Hematopoietic multipotent progenitor cell (in vitro differentiated cells): Measurements from ENCODE around the gene ISG20L2. TPM values are rescaled to one million over a fixed set of nuclear protein-coding genes. Genes with fewer than 3 reads are reported as not detected.

Source experiments
- DNase-seq, 3 donors: peaks; one replicate each; pipeline ENCODE4 v3.0.0-alpha.2; 2011 to 2015; ENCODE audit warnings: low read depth in 2 of 3, low spot score in 2 of 3
- total RNA-seq: library from RNA; depleted of rRNA; stranded (reverse); fragments of >200 nt; gene quantifications from one replicate; pipeline ENCODE4 v1.2.3, GENCODE V29; 2012

ISG20L2 gene
- total RNA-seq, 1 donor, result 19.7 TPM

DNA sequence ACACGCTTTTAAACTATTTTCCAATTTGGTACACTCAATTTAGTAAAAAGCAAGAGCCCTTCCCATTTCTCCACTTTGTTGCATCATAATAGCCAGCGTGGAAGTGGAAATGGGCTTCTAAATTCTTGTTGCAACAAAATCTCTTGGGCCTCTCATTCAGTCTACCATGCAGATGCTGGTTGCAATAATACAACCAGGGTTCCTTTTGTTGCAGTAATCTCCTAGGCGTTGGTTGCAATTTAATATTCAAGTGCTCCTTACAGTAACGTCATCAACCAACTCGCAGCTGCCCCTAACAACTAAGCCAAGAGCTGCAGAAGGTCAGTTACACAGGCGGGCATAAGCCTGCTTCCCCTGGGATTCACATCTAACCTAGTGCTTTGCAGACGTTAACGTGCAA, 25.7 kb upstream of the ISG20L2 start:
- DNase-seq, result no peak

GRCh38 chr1:156752843-156753482, 24.4 kb upstream of the ISG20L2 start:
- DNase-seq, result peak in 1 of 3 donors; percentile 35

DNA sequence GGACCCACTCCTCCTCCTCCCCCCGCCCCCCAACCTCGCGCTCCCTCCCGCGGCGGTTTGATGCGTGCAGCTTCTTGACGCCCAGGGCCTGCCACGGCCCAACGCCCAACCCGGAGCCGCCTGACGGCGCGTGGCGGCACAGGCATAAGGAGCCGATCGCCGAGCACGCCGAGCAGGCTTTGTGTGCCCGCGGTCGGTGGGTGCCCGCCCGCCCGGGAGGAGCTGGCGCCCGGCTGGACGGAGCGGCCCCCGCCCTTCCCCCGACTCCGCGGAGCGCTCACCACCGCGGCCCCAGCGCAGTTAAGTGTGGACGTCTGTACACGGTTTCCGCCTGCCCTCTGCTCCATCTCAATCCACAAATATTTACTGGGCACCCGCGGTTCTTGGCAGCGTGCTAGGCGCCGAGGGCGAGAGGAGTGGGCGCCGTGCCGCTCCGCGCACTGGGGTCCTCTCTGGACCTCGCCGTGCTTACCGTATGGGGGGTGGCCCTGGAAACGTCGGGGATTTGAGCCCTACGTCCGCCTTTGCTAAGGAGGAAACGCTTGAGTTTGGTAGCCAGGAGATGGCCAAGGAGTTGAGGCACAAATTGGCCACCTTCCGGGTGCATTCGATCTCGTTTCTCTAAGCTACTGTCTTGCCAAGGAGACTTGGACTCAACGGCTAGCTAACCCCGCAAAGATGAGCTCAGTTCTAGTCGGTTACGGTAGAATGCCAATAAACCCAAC, 23.4 kb upstream of the ISG20L2 start:
- DNase-seq, result peak; percentile 84 to 98 (median 97)

- no peak for DNase-seq
Observed at GRCh38 chr1:156751451-156751756, 22.8 kb upstream of the ISG20L2 start, which contains the start of gene HDGF. Gene HDGF, minus strand, starts transcription at chr1:156751675. Its CDS starts 246 bp downstream, at chr1:156751429.

GRCh38 chr1:156750711-156751450, 22.3 kb upstream of the ISG20L2 start:
- peak in 1 of 3 donors; percentile 54 for DNase-seq

- DNase-seq, result no peak
Observed at GRCh38 chr1:156750191-156750672, 21.7 kb upstream of the ISG20L2 start.

DNA sequence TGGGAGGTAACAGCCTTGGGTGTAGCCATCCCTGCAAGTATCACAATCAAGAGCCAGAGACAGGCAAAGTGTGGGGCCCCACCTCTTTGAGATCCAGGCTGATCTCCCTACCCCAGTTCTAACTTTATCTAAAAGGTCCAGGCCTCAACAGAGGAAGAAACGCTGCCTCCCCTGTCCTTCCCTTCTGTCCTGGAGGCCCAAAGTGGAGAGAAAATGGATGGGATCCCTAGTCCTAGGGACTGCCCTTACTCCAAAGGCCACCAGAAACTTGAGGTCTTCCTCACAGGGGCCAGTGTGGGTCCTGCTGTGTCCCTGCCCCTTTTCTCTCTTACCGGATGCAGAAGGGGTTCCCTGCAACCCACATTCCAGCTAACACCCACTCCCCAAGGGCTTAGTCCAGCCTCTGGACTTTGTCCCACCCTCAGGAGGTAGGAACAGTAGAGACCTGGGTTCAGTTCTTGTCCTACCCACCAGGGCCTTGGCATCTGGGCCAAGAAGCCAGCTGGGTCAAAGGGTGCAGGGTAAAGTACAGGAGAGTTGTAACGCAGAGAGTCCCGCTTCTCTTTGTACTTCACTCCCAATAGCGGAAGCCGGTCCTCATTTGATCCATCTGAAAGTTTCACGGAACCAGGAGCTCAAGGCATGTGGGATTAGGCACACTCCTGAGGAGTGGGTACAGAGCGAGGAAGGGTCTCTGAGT, 21.0 kb upstream of the ISG20L2 start:
- DNase-seq, result no peak

DNA sequence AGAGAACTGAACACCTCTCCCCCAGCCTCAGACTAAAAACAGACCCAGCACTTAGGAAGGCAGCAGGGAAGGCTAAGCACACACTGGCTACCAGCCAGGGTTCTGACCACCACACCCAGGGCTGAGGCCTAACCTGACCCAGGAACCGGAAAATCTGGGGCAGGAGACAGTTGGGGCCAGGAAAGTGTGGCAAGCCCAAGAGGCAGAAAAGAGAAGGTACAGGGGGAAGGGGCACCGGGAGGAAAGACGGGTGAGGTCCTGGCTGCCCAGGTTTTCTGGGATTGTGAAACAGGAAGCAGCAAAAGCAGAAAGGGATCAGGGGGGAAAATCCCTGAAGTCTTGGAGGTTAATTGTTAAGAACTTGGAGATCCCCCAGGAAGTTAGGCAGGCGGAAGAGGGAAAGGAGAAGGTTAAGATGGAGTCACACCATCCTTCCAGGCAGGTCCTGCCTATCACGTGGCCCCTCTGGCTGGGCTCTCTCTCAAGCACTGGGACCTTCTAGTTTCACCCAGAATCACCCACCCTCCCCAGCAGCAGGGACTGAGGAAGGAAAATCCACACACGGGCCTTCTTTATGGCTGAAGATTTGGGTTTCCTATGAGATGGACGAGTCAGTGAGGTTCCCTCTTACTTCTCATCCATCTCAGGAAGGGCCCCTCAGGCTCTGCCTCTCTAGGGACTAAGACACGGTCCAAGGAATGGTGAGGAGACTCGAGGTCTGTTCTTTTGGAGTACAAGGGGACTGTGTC, 20.3 kb upstream of the ISG20L2 start:
- DNase-seq, result no peak

- no peak for DNase-seq
Observed at GRCh38 chr1:156747742-156748669, 19.4 kb upstream of the ISG20L2 start.

- DNase-seq, result peak in 2 of 3 donors; percentile 78 to 80
Observed at GRCh38 chr1:156746728-156747631, 18.4 kb upstream of the ISG20L2 start.

DNA sequence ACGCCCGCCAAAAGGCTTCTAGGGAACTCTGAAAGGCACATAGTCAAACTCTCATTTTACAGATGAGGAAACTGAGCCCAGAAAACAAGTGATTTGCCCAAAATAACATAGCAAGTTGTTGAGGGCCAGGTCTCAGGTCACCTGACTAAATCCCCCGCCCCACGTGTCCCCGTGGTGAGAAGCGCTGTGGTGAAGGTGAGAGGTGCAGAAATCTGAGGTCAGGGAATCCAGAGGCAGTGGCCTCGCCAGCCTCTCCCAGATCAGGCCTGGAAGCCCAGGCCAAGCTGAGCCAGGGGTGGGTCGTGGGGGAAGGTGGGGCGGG, 17.8 kb upstream of the ISG20L2 start:
- DNase-seq, result no peak

DNA sequence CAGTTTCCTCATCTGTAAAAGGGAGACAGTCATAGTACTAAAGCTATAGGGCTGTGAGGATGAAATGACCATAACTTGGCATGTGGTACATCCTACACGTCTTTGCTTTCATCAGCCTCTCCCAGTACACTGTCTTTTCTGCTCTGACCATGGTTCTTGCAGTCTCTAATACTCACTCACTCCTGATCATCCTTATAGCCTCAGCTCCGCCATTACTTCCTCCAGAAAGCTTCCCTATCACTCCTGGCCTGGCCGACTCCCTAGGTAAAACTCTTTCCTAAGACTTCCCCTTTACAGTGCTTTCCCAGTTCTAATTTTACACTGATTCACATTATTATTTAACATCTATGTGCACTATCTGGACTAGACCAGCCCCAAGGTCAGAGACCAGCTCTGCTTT, 17.3 kb upstream of the ISG20L2 start:
- no peak for DNase-seq

- DNase-seq, result no peak
Observed at GRCh38 chr1:156744786-156745419, 16.3 kb upstream of the ISG20L2 start.

GRCh38 chr1:156744344-156744743, 15.8 kb upstream of the ISG20L2 start:
- DNase-seq, result no peak

DNA sequence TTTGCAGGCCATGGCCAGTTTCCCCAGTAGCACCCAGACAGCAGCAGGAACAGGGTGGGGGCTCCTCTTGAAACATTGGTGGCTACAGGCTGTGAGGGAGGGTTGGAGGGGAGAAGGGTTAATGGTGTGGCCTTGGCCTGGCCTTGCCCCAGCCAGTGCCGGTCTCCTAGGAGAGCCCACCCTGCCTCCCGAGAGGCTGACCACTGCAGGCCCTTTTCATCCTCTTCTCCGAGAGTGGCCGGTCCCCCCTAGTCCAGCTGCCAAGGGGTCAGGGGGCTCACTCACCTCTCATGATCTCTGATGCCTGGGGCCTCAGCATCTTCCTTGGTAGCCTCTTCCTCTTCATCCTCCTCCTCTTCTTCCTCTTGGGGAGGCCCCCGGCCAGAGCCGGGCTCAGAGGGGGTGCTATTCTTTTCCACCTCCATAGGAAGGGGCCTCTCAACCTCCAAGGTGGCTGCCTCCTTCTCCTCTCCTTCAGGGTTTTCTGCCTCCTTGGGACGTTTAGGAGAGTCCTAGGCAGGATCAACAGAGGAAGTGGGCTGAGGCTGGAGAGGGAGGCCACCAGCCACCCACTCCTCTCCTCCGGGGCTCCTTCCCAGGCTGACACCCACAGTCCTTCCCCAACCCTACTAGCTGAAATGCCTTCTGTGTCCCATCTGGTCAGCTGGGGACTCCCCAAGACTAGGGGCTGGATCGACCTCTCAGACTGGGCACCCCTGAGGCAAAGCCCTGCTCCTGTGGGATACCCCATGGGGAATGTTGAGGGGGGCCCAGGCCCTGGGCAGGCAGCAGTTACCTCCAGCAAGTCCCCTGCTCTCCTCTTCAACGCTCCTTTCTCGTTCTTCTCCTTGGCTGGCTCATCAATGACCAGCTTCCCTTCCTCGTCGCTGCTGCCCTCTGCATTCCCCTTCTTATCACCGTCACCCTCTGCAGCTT, 15.1 kb upstream of the ISG20L2 start:
- DNase-seq, result no peak

- DNase-seq, result no peak
Observed at GRCh38 chr1:156742801-156743200, 14.2 kb upstream of the ISG20L2 start.

DNA sequence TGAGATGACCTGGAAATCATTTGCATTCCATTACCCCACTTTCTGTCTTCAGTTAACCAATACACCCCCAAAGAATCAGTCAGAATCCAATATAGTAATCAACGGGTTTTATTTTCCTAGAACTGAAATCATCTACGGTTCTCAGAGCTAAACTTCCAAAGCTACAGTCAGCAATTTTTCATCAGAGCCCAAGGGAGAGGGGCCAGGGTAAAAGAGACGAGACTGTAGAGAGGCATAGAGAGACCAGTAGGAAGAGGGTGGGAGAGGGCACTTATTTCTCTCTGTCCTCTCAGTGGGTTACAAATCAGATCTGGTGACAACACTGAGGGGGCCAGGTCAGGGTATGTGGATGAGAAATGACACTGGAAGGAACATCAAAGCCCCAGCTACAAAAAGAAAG, 13.5 kb upstream of the ISG20L2 start:
- DNase-seq, result no peak
